AG04450 (cell line): ENCODE data around the gene HEYL. TPM values are rescaled to one million over a fixed set of nuclear protein-coding genes. Genes with fewer than 3 reads are reported as not detected.
"Not testable (repeated sequence)": the region's sequence is repeated elsewhere in the genome, so short reads cannot be mapped to it uniquely, and the experiment has no call there.

ENCODE experiments used
- CTCF ChIA-PET: fragments of 300-600, 350-600 bp; formaldehyde crosslinking; extraction: SDS; loops from one replicate; lab custom pipeline; 2022; ENCODE audit warnings: antibody characterized with exemption, inconsistent platforms; lab: Charles Lee
- POLR2A ChIA-PET: fragments of 350-600 bp; formaldehyde crosslinking; extraction: SDS; loops from one replicate; lab custom pipeline; 2021; ENCODE audit warnings: antibody characterized with exemption, inconsistent platforms; lab: Yijun Ruan, JAX
- DNase-seq: peaks from one replicate; pipeline ENCODE4 v3.0.0-alpha.2; 2011; ENCODE audit warnings: low read depth, low spot score
- H3K27ac ChIP-seq: one replicate; pipeline ENCODE4 v1.5.1; 2012; ENCODE audit warnings: low read depth, low read length, control low read depth
- H3K27me3 ChIP-seq: one replicate; pipeline ENCODE4 v1.6.0; 2012; ENCODE audit warnings: low read length; ENCODE audit not compliant: control insufficient read depth, insufficient read depth
- H3K4me3 ChIP-seq: 2 replicates; pipeline ENCODE4 v1.5.1; 2011; ENCODE audit warnings: mild to moderate bottlenecking, low read depth, low read length, control low read depth
- H3K9me3 ChIP-seq: 2 replicates; pipeline ENCODE4 v1.5.1; 2012; ENCODE audit warnings: low read length; ENCODE audit not compliant: control insufficient read depth, insufficient read depth
- polyA plus RNA-seq: library from polyadenylated mRNA; depleted of rRNA; stranded (reverse); fragments of >200 nt; gene quantifications from 2 replicates; pipeline ENCODE4 v1.2.3, GENCODE V29; 2011
- TF ChIP-seq, protein P1 (sequence below): IDR thresholded peaks from 2 replicates; pipeline ENCODE4 v1.5.1; 2011; ENCODE audit warnings: low read depth, low read length, control low read depth, inconsistent platforms

Gene HEYL
- polyA plus RNA-seq, 1 experiment = 0.14 TPM

- ChIA-PET POLR2A (no interaction called here), CTCF (interaction anchor here (11.8 kb wide), 1 partner anchor 42 kb away, joined by 320 read pairs; no protein-coding TSS in a partner anchor)
- TF ChIP-seq, protein P1, sequence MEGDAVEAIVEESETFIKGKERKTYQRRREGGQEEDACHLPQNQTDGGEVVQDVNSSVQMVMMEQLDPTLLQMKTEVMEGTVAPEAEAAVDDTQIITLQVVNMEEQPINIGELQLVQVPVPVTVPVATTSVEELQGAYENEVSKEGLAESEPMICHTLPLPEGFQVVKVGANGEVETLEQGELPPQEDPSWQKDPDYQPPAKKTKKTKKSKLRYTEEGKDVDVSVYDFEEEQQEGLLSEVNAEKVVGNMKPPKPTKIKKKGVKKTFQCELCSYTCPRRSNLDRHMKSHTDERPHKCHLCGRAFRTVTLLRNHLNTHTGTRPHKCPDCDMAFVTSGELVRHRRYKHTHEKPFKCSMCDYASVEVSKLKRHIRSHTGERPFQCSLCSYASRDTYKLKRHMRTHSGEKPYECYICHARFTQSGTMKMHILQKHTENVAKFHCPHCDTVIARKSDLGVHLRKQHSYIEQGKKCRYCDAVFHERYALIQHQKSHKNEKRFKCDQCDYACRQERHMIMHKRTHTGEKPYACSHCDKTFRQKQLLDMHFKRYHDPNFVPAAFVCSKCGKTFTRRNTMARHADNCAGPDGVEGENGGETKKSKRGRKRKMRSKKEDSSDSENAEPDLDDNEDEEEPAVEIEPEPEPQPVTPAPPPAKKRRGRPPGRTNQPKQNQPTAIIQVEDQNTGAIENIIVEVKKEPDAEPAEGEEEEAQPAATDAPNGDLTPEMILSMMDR = no peak
- no peak overlapping the region for H3K4me3 ChIP-seq
- no peak for DNase-seq
- peaks cover 8% of the 10 kb centered on the region; the same call in 1 of the 2 replicates for H3K9me3 ChIP-seq
- peaks cover 5% of the 10 kb centered on the region for H3K27me3 ChIP-seq
- H3K27ac ChIP-seq = no peak overlapping the region
Observed at GRCh38 chr1:39614488-39614887, 25.0 kb downstream of the HEYL start.

DNA sequence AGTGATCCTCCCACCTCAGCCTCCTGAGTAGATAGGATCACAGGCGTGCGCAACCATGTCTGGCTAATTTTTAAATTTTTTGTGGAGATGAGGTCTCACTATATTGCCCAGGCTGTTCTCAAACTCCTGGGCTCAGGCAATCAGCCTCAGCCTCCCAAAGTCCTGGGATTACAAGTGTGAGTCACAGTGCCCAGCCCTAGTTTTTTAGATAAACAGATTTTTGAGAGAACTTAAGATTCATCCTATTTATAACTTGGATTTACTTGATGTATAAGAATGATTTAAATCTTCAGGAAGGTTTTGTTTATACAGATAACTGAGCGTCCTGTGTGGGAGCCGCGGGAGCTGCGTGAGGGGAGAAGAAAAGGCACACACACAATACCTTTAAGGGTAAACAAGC is 26.2 kb downstream of the HEYL start:
- ChIA-PET POLR2A (interaction anchor here (1.0 kb wide), 1 partner anchor 47 kb away, joined by 3 read pairs; no protein-coding TSS in a partner anchor), CTCF (interaction anchor here (11.8 kb wide), 1 partner anchor 44 kb away, joined by 320 read pairs; no protein-coding TSS in a partner anchor)
- Histone ChIP-seq H3K27ac (no peak overlapping the region), H3K9me3 (peaks cover 12% of the 10 kb centered on the region; the same call in 1 of the 2 replicates), H3K4me3 (no peak overlapping the region), H3K27me3 (peaks cover 2% of the 10 kb centered on the region)
- peak; percentile 16 for DNase-seq
- TF ChIP-seq, protein P1 = no peak

GRCh38 chr1:39609618-39610331 is 29.7 kb downstream of the HEYL start:
- TF ChIP-seq, protein P1 = peak; percentile 59
- Histone ChIP-seq H3K9me3 (peaks cover 10% of the 10 kb centered on the region; the same call in 1 of the 2 replicates), H3K4me3 (no peak overlapping the region), H3K27ac (no peak overlapping the region), H3K27me3 (no peaks in the 10 kb centered on the region)
- DNase-seq = no peak
- ChIA-PET CTCF (interaction anchor here (0.6 to 11.8 kb wide), 10 partner anchors 8 to 525 kb away, joined by 3 to 320 read pairs (median 4); partner anchors contain the start of gene NT5C1A), POLR2A (no interaction called here)

GRCh38 chr1:39608921-39609320 is 30.5 kb downstream of the HEYL start:
- CTCF ChIA-PET = interaction anchor here (0.8 to 11.8 kb wide), 8 partner anchors 13 to 111 kb away, joined by 3 to 320 read pairs (median 4); partner anchors contain the start of gene NT5C1A
- no peak for DNase-seq
- H3K27ac ChIP-seq = no peak overlapping the region
- no peaks in the 10 kb centered on the region for H3K27me3 ChIP-seq
- TF ChIP-seq, protein P1 = no peak
- POLR2A ChIA-PET = no interaction called here
- no peak overlapping the region for H3K4me3 ChIP-seq
- peaks cover 10% of the 10 kb centered on the region; the same call in 1 of the 2 replicates for H3K9me3 ChIP-seq

DNA sequence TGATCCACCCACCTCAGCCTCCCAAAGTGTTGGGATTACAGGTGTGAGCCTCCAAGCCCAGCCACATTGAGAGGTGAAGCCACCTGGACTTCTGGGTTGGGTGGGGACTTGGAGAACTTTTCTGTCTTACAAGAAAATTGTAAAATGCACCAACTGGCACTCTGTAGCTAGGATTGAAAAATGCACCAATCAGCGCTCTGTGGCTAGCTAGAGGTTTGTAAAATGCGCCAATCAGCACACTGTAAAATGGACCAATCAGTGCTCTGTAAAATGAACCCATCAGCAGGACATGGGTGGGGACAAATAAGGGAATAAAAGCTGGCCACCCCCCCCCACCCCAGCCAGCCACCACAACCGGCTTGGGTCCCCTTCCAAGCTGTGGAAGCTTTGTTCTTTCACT is 35.8 kb downstream of the HEYL start:
- DNase-seq, H3K9me3 ChIP-seq, H3K27me3 ChIP-seq, H3K27ac ChIP-seq, H3K4me3 ChIP-seq: not testable (repeated sequence)
- CTCF ChIA-PET = interaction anchor here (0.7 to 11.8 kb wide), 4 partner anchors 37 to 505 kb away, joined by 3 to 320 read pairs (median 41); no protein-coding TSS in a partner anchor
- POLR2A ChIA-PET = interaction anchor here (0.6 kb wide), 1 partner anchor 8 kb away, joined by 5 read pairs; no protein-coding TSS in a partner anchor

DNA sequence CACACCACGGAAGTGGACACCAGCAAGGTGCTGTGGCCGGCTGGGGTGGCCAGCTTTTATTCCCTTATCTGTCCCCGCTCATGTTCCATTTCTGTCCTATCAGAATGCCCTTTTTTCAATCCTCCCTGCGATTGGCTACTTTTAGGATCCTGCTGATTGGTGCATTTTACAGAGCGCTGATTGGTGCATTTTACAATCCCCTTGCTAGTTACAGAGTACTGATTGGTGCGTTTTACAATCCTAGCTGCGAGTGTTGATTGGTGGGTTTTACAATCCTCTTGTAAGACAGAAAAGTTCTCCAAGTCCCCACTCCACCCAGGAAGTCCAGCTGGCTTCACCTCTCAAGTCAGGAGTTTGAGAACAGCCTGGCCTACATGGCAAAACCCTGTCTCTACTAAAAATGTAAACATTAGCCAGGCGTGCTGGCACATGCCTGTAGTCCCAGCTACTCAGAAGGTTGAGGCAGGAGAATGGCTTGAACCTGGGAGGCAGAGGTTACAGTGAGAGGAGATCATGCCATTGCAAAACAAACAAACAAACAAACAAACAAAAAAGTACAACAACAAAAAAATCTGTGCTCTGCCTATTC is 37.7 kb downstream of the HEYL start:
- CTCF ChIA-PET = interaction anchor here (0.9 to 1.5 kb wide), 2 partner anchors 52 to 56 kb away, joined by 3 to 13 read pairs; no protein-coding TSS in a partner anchor
- DNase-seq, POLR2A ChIA-PET: not testable (repeated sequence)

More for the DNA sequence above, 37.7 kb downstream of the HEYL start:
- not testable (repeated sequence) for H3K9me3 ChIP-seq, H3K27ac ChIP-seq, H3K4me3 ChIP-seq, H3K27me3 ChIP-seq
